ENCODE data around the gene PCDHGB1.
A peak's percentile ranks its signal among the peaks of the same experiment; 100 is the strongest.
"Not testable (repeated sequence)": the region's sequence is repeated elsewhere in the genome, so short reads cannot be mapped to it uniquely, and the experiment has no call there.

The PCDHGB1 gene

DNA sequence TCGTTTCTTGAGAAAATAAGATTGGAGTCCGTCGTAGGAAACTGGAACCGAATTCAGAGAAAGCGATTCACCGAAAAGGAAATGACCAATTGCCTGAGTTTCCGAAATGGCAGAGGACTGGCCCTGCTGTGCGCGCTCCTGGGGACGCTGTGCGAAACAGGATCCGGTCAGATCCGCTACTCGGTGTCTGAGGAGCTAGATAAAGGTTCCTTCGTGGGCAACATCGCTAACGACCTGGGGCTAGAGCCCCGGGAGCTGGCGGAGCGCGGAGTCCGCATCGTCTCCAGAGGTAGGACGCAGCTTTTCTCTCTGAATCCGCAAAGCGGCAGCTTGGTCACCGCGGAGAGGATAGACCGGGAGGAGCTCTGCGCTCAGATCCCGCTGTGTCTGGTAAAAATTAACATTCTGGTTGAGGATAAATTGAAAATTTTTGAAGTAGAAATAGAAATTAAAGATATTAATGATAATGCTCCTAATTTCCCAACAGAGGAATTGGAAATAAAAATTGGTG is 5.9 kb upstream of the PCDHGB1 start:
- H3K4me3 ChIP-seq (ENCODE audit: low read depth, low read length) = peak overlapping the region; percentile 43
- TF ChIP-seq CTCF (IDR thresholded peaks at IDR 0.05; ENCODE audit: insufficient read depth, low read length, missing control alignments) = no peak
- CTCF ChIA-PET = interaction anchor here (0.9 to 10.4 kb wide), 20 partner anchors 9 to 231 kb away, joined by 3 to 134 read pairs (median 4); partner anchors contain the start of genes PCDHGA1, PCDHGA11, PCDHGA4 and PCDHGA5

DNA sequence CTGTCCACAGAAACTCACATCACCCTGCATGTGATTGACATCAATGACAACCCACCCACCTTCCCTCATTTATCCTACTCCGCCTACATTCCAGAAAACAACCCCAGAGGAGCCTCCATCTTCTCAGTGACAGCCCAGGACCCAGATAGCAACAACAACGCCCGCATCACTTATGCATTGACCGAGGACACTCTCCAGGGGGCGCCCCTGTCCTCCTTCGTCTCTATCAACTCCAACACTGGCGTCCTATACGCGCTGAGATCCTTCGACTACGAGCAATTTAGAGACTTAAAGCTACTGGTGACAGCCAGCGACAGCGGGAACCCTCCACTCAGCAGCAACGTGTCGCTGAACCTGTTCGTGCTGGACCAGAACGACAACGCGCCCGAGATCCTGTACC is 4.6 kb upstream of the PCDHGB1 start:
- H3K4me3 ChIP-seq (ENCODE audit: low read depth, low read length) = no peak overlapping the region

More for the DNA sequence above, 5.9 kb upstream of the PCDHGB1 start:
- POLR2A ChIA-PET = no interaction called here
- DNase-seq (ENCODE audit: low read depth, low spot score) = no peak

DNA sequence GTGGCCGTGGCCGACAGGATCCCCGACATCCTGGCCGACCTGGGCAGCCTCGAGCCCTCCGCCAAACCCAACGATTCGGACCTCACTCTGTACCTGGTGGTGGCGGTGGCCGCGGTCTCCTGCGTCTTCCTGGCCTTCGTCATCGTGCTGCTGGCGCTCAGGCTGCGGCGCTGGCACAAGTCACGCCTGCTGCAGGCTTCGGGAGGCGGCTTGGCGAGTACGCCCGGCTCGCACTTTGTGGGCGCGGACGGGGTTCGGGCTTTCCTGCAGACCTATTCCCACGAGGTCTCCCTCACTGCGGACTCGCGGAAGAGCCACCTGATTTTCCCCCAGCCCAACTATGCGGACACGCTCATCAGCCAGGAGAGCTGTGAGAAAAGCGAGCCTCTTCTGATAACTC is 3.9 kb upstream of the PCDHGB1 start:
- H3K4me3 ChIP-seq (ENCODE audit: low read depth, low read length); POLR2A ChIA-PET: not testable (repeated sequence)

More for the DNA sequence above, 4.6 kb upstream of the PCDHGB1 start:
- CTCF ChIA-PET = interaction anchor here (1.1 to 10.4 kb wide), 4 partner anchors 13 to 221 kb away, joined by 3 to 134 read pairs (median 18); no protein-coding TSS in a partner anchor
- POLR2A ChIA-PET = no interaction called here
- no peak for TF ChIP-seq CTCF (IDR thresholded peaks at IDR 0.05; ENCODE audit: insufficient read depth, low read length, missing control alignments)
- no peak for DNase-seq (ENCODE audit: low read depth, low spot score)

GRCh38 chr5:141351591-141351990 is 1.7 kb downstream of the PCDHGB1 start:
- ChIA-PET CTCF (interaction anchor here (2.4 to 10.4 kb wide), 6 partner anchors 22 to 215 kb away, joined by 6 to 134 read pairs (median 21); partner anchors contain the start of gene PCDHGA1), POLR2A (no interaction called here)
- DNase-seq (ENCODE audit: low read depth, low spot score) = no peak
- TF ChIP-seq CTCF (IDR thresholded peaks at IDR 0.05; ENCODE audit: insufficient read depth, low read length, missing control alignments) = no peak
- no peak overlapping the region for H3K4me3 ChIP-seq (ENCODE audit: low read depth, low read length)

More for the DNA sequence above, 3.9 kb upstream of the PCDHGB1 start:
- DNase-seq (ENCODE audit: low read depth, low spot score) = not testable (repeated sequence)
- CTCF ChIA-PET = interaction anchor here (1.1 to 10.4 kb wide), 5 partner anchors 10 to 228 kb away, joined by 3 to 134 read pairs (median 4); no protein-coding TSS in a partner anchor

GRCh38 chr5:141354900-141355469 is 5.1 kb downstream of the PCDHGB1 start, which contains the start of gene PCDHGA4:
Gene PCDHGA4 (plus strand): TSS chr5:141355021. CDS start chr5:141355108, 87 bp downstream.
- CTCF ChIA-PET = interaction anchor here (1.0 to 3.7 kb wide), 17 partner anchors 9 to 212 kb away, joined by 3 to 37 read pairs (median 6); partner anchors contain the start of genes PCDHGA1, PCDHGA2, PCDHGA3 and PCDHGA5
- no peak for DNase-seq (ENCODE audit: low read depth, low spot score)
- POLR2A ChIA-PET = no interaction called here

GRCh38 chr5:141355641-141356040 is 5.7 kb downstream of the PCDHGB1 start:
- CTCF ChIA-PET = interaction anchor here (1.0 to 3.7 kb wide), 17 partner anchors 8 to 212 kb away, joined by 3 to 37 read pairs (median 6); partner anchors contain the start of genes PCDHGA1, PCDHGA2, PCDHGA3 and PCDHGA5
- no peak for TF ChIP-seq CTCF (IDR thresholded peaks at IDR 0.05; ENCODE audit: insufficient read depth, low read length, missing control alignments)
- DNase-seq (ENCODE audit: low read depth, low spot score) = no peak
- POLR2A ChIA-PET = no interaction called here
- H3K4me3 ChIP-seq (ENCODE audit: low read depth, low read length) = no peak overlapping the region; the same call in 1 of the 2 replicates

More at GRCh38 chr5:141354900-141355469, 5.1 kb downstream of the PCDHGB1 start, which contains the start of gene PCDHGA4:
- H3K4me3 ChIP-seq (ENCODE audit: low read depth, low read length) = peak within 1 kb of the TSS; percentile 45
- peak; percentile 2 for TF ChIP-seq CTCF (IDR thresholded peaks at IDR 0.05; ENCODE audit: insufficient read depth, low read length, missing control alignments)

Data from AG04449 (cell line).